Endothelial cell of umbilical vein (primary cell): Measurements from ENCODE around the gene PPP1R8. TPM values are rescaled to one million over a fixed set of nuclear protein-coding genes. Genes with fewer than 3 reads are reported as not detected.

Source experiments
- BruUV-seq: library from RNA; stranded (reverse); fragments of 400-500 nt; replicated peaks from 2 replicates; lab custom pipeline; 2021; lab: Mats Ljungman, UMichigan
- CTCF ChIA-PET: fragments of 300-600, 350-600 bp; sonication (Branson Sonifier 250); formaldehyde crosslinking; loops from one replicate; lab custom pipeline; 2021; ENCODE audit warnings: antibody characterized with exemption, inconsistent platforms; lab: Charles Lee
- POLR2A ChIA-PET: fragments of 300-600, 350-600 bp; sonication (Branson Sonifier 250); formaldehyde crosslinking; loops from one replicate; lab custom pipeline; 2021; ENCODE audit warnings: antibody characterized with exemption, inconsistent platforms; lab: Charles Lee
- DNase-seq: peaks from one replicate; pipeline ENCODE4 v3.0.0-alpha.2; 2011; ENCODE audit warnings: low read depth, low spot score
- FAIRE-seq: peaks from 2 replicates; lab custom pipeline; 2011; peaks lifted over from hg19 to GRCh38; lab: Jason Lieb, UNC
- H2AFZ ChIP-seq: 2 replicates; pipeline ENCODE4 v1.6.0; 2012; ENCODE audit warnings: low read depth, low read length, control low read depth, inconsistent platforms
- H3K27ac ChIP-seq: 2 replicates; pipeline ENCODE4 v1.5.1; 2011; ENCODE audit warnings: low read depth, mild to moderate bottlenecking, control low read depth, low read length, moderate library complexity; ENCODE audit not compliant: insufficient read depth
- H3K27me3 ChIP-seq, 2 experiments: 2 replicates each; pipeline versions ENCODE4 v1.6.0 to v1.6.1; 2011; ENCODE audit warnings: low read length in 2 of 2, mixed read lengths in 1 of 2; ENCODE audit not compliant: control insufficient read depth in 2 of 2, insufficient read depth in 2 of 2
- H3K36me3 ChIP-seq, 2 experiments: 2 replicates in 1 of 2; 3 replicates in 1 of 2; pipeline ENCODE4 v1.5.1; 2011; ENCODE audit warnings: low read length in 2 of 2, mild to moderate bottlenecking in 1 of 2, moderate library complexity in 1 of 2; ENCODE audit not compliant: control insufficient read depth in 2 of 2, insufficient read depth in 2 of 2; ENCODE audit errors: extremely low read depth in 1 of 2
- H3K4me1 ChIP-seq: 3 replicates; pipeline ENCODE4 v1.5.1; 2011; ENCODE audit warnings: mild to moderate bottlenecking, low read length; ENCODE audit not compliant: control insufficient read depth, insufficient read depth; ENCODE audit errors: extremely low read depth
- H3K4me2 ChIP-seq: 2 replicates; pipeline ENCODE4 v1.6.1; 2011; ENCODE audit warnings: low read length, control low read depth, mixed read lengths; ENCODE audit not compliant: insufficient read depth
- H3K4me3 ChIP-seq, 3 experiments: fragments of 200-600 bp in 1 of 3; sonication (generic), shearing (Covaris generic) in 1 of 3; replicated peaks in 1 of 3; 2 replicates each; pipeline ENCODE4 v1.5.1; 2011 to 2016; ENCODE audit warnings: control low read depth in 3 of 3, low read length in 3 of 3, mild to moderate bottlenecking in 2 of 3, inconsistent platforms in 1 of 3, low read depth in 1 of 3, moderate library complexity in 1 of 3; ENCODE audit not compliant: insufficient read depth in 1 of 3
- H3K79me2 ChIP-seq: 2 replicates; pipeline ENCODE4 v1.6.0; 2012; ENCODE audit warnings: low read length, inconsistent platforms; ENCODE audit not compliant: control insufficient read depth, insufficient read depth
- H3K9ac ChIP-seq: replicated peaks from 2 replicates; pipeline ENCODE3; 2011; ENCODE audit warnings: low read length, control low read depth; ENCODE audit not compliant: insufficient read depth; ENCODE audit errors: extremely low read depth
- H3K9me1 ChIP-seq: replicated peaks from 3 replicates; pipeline ENCODE4 v1.6.0; 2011; ENCODE audit warnings: mild to moderate bottlenecking, low read length; ENCODE audit not compliant: control insufficient read depth, insufficient read depth; ENCODE audit errors: extremely low read depth
- H3K9me3 ChIP-seq: replicated peaks from 2 replicates; pipeline ENCODE4 v1.5.1; 2012; ENCODE audit warnings: low read length, inconsistent platforms; ENCODE audit not compliant: control insufficient read depth, insufficient read depth
- H4K20me1 ChIP-seq: replicated peaks from 2 replicates; pipeline ENCODE3; 2011; ENCODE audit warnings: mild to moderate bottlenecking, low read length; ENCODE audit not compliant: control insufficient read depth, insufficient read depth; ENCODE audit errors: extremely low read depth
- CTCF ChIP-seq, 2 donors: IDR thresholded peaks; 1 replicate in 1 of 2; 2 replicates in 1 of 2; pipeline ENCODE4 v1.5.1; 2011; ENCODE audit warnings: low read length in 2 of 2, mild to moderate bottlenecking in 2 of 2, moderate library complexity in 2 of 2, control low read depth in 1 of 2, inconsistent platforms in 1 of 2, low read depth in 1 of 2; ENCODE audit not compliant: insufficient read depth in 1 of 2; ENCODE audit errors: extremely low read depth in 1 of 2
- EZH2 ChIP-seq: IDR thresholded peaks from 2 replicates; pipeline ENCODE4 v1.6.1; 2012; ENCODE audit warnings: borderline replicate concordance, low read depth, mild to moderate bottlenecking, moderate library complexity, low read length, inconsistent platforms; ENCODE audit not compliant: severe bottlenecking
- FOS ChIP-seq: IDR thresholded peaks from 2 replicates; pipeline ENCODE4 v1.6.1; 2011; ENCODE audit warnings: mild to moderate bottlenecking, low read length, moderate library complexity, borderline replicate concordance; ENCODE audit not compliant: insufficient read depth
- GATA2 ChIP-seq: IDR thresholded peaks from 2 replicates; pipeline ENCODE4 v1.7.0; 2011; ENCODE audit warnings: low read depth, mild to moderate bottlenecking, moderate library complexity, mixed read lengths, low read length; ENCODE audit not compliant: insufficient read length, insufficient read depth
- JUN ChIP-seq: IDR thresholded peaks from 2 replicates; pipeline ENCODE4 v1.6.1; 2011; ENCODE audit warnings: borderline replicate concordance, low read depth; ENCODE audit not compliant: insufficient read length, insufficient read depth
- MAX ChIP-seq: IDR thresholded peaks from 2 replicates; pipeline ENCODE4 v1.6.1; 2011; ENCODE audit not compliant: insufficient read depth, insufficient read length
- MYC ChIP-seq: IDR thresholded peaks from one replicate; pipeline ENCODE4 v1.6.1; 2011; ENCODE audit warnings: mild to moderate bottlenecking, low read depth, low read length
- POLR2A ChIP-seq: IDR thresholded peaks from 2 replicates; pipeline ENCODE4 v1.6.1; 2012; ENCODE audit warnings: low read depth, mild to moderate bottlenecking, control low read depth, low read length
- POLR2AphosphoS5 ChIP-seq: IDR thresholded peaks from 2 replicates; pipeline ENCODE4 v1.6.1; 2012; ENCODE audit warnings: low read depth, mild to moderate bottlenecking, control low read depth, low read length, moderate library complexity; ENCODE audit not compliant: insufficient read depth
- dilution Hi-C: fragments of 300-500 bp; cut with MboI; formaldehyde crosslinking; loops from one replicate; pipeline ENCODE4 v1.15.0; 2019; ENCODE audit warnings: low sequenced_read_pairs; ENCODE audit not compliant: extremely low pct_ligation_motif_present
- intact Hi-C: fragments of 100-400 bp; cut with micrococcal nuclease; formaldehyde crosslinking; loops from one replicate; pipeline ENCODE4 v1.10.0; 2022
- polyA plus RNA-seq, 4 experiments: library from polyadenylated mRNA; depleted of rRNA in 3 of 4; stranded (reverse) in 3 of 4; unstranded in 1 of 4; fragments of >200 nt; gene quantifications; 2 replicates each; pipeline versions ENCODE4 v1.2.1 to v1.2.3, GENCODE V29; 2011 to 2012; ENCODE audit warnings: missing spikeins in 1 of 4
- total RNA-seq: library from RNA; stranded (reverse); gene quantifications from 2 replicates; pipeline ENCODE4 v1.2.3, GENCODE V29; 2021

PPP1R8 gene
- total and polyA plus RNA-seq, 2 donors (not counting 3 experiments of a cell fraction or from before 2014, with no cell fraction given): 39.0 to 48.5 TPM

DNA sequence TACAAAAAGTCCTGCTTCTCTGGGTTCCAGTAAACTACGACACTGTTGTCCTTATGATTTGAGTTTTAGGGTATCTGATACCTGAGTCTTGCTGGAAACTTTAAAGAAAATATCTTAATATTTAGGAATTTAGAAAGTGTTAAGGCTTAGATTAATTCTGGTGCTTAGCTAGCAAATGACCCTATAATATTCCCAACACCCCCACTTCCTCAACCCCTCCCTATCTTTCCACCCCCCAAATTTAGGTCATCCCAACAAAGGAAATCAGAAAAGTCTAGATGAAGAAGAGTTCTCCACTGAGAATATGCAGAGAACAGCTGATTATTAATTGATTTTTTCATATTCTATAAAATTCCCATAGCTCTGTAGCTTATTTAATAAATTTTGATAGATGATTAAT is 45.9 kb upstream of the PPP1R8 start:
- H3K36me3 ChIP-seq: peaks cover 0 to 2% of the 10 kb centered on the region in 2 experiments
- no peak overlapping the region for H3K4me3 ChIP-seq
- POLR2A ChIA-PET: interaction anchor here (1.9 kb wide), 1 partner anchor 12 kb away, joined by 9 read pairs; the partner anchor contains the start of gene STX12
- DNase-seq (no peak), FAIRE-seq (no peak)
- TF ChIP-seq POLR2AphosphoS5: no peak
- H3K9me3 ChIP-seq: no peaks in the 10 kb centered on the region
- no peaks in the 10 kb centered on the region for H3K27me3 ChIP-seq
- CTCF ChIA-PET: interaction anchor here (0.9 to 2.0 kb wide), 4 partner anchors 9 to 115 kb away, joined by 3 to 9 read pairs (median 6); no protein-coding TSS in a partner anchor
- peaks cover 29% of the 10 kb centered on the region for H3K4me1 ChIP-seq
- H3K9me1 ChIP-seq: no peaks in the 10 kb centered on the region
- no TSS peak for BruUV-seq
- no peak overlapping the region for H3K9ac ChIP-seq
- H3K79me2 ChIP-seq: peaks cover 80% of the 10 kb centered on the region
- dilution Hi-C loops: no loop called here
- no peak overlapping the region for H3K27ac ChIP-seq
- H4K20me1 ChIP-seq: peaks cover 2% of the 10 kb centered on the region
- intact Hi-C loops: no loop called here
- no peak overlapping the region for H3K4me2 ChIP-seq
- H2AFZ ChIP-seq: no peak overlapping the region

DNA sequence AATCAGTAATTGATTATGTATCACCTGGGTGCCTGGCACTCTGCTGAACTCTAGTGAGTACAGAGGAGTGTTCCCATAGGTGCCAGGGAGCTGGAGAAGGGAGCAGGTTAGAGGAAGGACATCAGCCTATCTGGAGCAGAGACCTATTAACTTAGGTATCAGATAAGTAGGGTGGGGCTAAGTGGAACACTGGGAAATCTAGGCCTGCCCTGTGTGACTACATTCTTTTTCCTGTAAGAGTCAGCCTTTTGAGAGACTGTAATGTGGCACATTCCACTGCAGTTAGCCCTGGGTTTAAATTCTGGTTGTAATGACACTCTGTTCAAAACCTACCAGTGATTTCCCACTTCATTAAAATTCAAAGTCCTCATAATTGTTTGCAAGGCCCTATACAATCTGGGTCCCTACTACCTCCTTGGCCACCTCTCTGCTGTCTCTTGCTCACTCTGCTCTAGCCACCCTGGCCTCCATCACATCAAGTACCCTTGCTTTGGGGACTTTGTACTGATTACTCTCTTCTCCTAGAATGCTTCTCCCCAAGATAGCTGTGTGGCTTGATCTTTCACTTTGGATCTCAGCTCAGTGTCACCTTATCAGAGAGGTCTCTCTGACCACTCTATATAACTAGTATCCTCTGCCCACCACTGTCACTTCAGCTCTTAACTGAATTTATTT is 44.7 kb upstream of the PPP1R8 start:
- Histone ChIP-seq H4K20me1 (peaks cover 2% of the 10 kb centered on the region), H3K9me1 (no peaks in the 10 kb centered on the region), H3K27ac (no peak overlapping the region), H3K4me1 (peaks cover 37% of the 10 kb centered on the region), H3K79me2 (peaks cover 70% of the 10 kb centered on the region), H3K4me2 (no peak overlapping the region), H3K9ac (no peak overlapping the region), H3K4me3 (no peak overlapping the region), H3K36me3 (peaks cover 0 to 2% of the 10 kb centered on the region in 2 experiments), H2AFZ (no peak overlapping the region), H3K27me3 (no peaks in the 10 kb centered on the region), H3K9me3 (no peaks in the 10 kb centered on the region)
- TF ChIP-seq EZH2 (no peak), MYC (no peak), MAX (no peak), FOS (no peak), CTCF (IDR thresholded peaks at IDR 0.05; ENCODE audit: extremely low read depth in 1 of 2, insufficient read depth in 1 of 2, low read depth in 1 of 2, low read length in 2 of 2) (no peak), POLR2AphosphoS5 (no peak), GATA2 (no peak), JUN (no peak), POLR2A (no peak)
- dilution Hi-C loops: no loop called here
- intact Hi-C loops: no loop called here
- FAIRE-seq (no peak), DNase-seq (peak; percentile 27)
- no TSS peak for BruUV-seq
- CTCF ChIA-PET: interaction anchor here (0.8 to 2.0 kb wide), 4 partner anchors 10 to 116 kb away, joined by 4 to 9 read pairs (median 6); no protein-coding TSS in a partner anchor
- POLR2A ChIA-PET: interaction anchor here (1.9 kb wide), 1 partner anchor 13 kb away, joined by 9 read pairs; the partner anchor contains the start of gene STX12
